ENCODE measurements around the gene BTNL2. TPM values are rescaled to one million over a fixed set of nuclear protein-coding genes. Genes with fewer than 3 reads are reported as not detected.
"Not testable (repeated sequence)": the region's sequence is repeated elsewhere in the genome, so short reads cannot be mapped to it uniquely, and the experiment has no call there.

The BTNL2 gene
- total and polyA plus RNA-seq, 10 donors = not detected

DNA sequence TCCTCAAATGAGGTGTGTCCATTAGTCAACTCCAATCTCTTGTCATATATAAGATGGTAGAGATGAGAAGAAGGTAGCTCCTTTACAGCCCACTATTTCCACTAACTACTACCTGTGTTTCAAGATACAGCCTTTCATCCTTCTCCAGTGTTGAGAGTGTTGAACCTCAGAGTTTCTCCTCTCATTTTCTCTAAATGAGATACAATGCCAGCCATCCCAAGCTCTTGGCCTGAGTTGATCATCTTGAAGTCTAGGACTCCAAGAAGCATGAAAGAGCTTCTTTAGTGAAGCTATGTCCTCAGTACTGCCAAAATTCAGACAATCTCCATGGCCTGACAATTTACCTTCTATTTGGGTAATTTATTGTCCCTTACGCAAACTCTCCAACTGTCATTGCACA lies 32.2 kb upstream of the BTNL2 start:
- H3K4me1 ChIP-seq = peaks cover 0 to 77% (median 45%) of the 10 kb centered on the region in 6 donors
- no peaks in the 10 kb centered on the region for H3K27me3 ChIP-seq (replicated peaks in 1 of 7)
- no peak for DNase-seq
- peaks cover 0 to 28% (median 18%) of the 10 kb centered on the region in 6 donors for H3K36me3 ChIP-seq
- H3K27ac ChIP-seq = peak overlapping the region; percentile 63 to 93 (median 90)
- WGBS, 5 donors = 50 to 71% (median 64%) methylated on average over 1 of the region's 1 CpG
- TF ChIP-seq, protein P1, sequence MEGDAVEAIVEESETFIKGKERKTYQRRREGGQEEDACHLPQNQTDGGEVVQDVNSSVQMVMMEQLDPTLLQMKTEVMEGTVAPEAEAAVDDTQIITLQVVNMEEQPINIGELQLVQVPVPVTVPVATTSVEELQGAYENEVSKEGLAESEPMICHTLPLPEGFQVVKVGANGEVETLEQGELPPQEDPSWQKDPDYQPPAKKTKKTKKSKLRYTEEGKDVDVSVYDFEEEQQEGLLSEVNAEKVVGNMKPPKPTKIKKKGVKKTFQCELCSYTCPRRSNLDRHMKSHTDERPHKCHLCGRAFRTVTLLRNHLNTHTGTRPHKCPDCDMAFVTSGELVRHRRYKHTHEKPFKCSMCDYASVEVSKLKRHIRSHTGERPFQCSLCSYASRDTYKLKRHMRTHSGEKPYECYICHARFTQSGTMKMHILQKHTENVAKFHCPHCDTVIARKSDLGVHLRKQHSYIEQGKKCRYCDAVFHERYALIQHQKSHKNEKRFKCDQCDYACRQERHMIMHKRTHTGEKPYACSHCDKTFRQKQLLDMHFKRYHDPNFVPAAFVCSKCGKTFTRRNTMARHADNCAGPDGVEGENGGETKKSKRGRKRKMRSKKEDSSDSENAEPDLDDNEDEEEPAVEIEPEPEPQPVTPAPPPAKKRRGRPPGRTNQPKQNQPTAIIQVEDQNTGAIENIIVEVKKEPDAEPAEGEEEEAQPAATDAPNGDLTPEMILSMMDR (IDR thresholded peaks at IDR 0.05 in 8 of 11, conservative IDR thresholded peaks at IDR 0.05 in 3 of 11) = no peak
- no peak for TF ChIP-seq POLR2A (IDR thresholded peaks at IDR 0.05)
- TF ChIP-seq POLR2AphosphoS5 (IDR thresholded peaks at IDR 0.05) = no peak
- intact Hi-C loops (cut with DNase I; ENCODE audit: low total_unique reads) = no loop called here
- no peaks in the 10 kb centered on the region for H3K9me3 ChIP-seq
- peak overlapping the region in 4 of 8 donors; percentile 49 to 73 (median 58) for H3K4me3 ChIP-seq

DNA sequence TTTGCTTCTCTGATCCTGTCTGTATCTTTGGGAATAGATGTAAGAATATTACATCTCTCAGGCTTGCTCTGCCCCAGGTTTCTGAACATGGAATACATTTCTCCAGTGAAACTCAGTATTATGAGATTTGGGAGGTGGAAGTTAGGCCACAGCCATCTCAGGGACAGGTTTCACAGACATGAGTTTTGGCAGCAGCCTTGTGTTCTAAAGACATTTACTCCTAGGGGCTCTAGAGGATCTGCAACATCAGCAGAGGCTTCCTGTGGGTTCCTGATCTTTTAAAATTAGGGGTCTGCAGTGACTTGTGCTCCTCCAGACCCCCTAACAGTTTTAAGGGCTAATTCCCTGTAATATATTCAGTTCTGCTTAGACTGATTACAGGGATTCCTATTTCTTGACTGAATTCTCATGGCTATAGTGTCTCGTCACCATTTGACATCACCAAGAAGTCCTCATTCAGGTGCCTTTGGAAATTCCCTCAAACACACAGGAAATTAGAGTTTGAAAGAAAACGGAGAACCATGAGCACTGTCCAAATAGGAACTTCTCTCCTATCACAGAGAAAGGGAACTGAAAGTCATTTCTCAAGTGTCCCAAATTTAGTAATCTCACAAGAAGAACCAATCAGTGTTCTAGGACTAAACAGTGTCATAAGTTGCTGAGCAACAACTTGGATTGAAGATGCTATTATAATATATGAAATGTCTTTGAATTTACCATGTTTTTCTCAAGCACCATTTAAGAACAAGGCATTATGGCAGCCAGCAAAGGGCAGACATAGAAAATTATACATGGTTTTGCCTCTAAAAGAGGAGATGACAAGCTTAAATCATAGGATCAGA lies 30.2 kb upstream of the BTNL2 start:
- DNase-seq = no peak
- intact Hi-C loops (cut with DNase I; ENCODE audit: low total_unique reads) = no loop called here
- Histone ChIP-seq H3K27ac (peak overlapping the region; percentile 63 to 93 (median 90)), H3K4me1 (peaks cover 0 to 58% (median 28%) of the 10 kb centered on the region in 6 donors), H3K4me3 (no peak overlapping the region), H3K36me3 (peaks cover 0 to 9% (median under 1%) of the 10 kb centered on the region in 6 donors), H3K9me3 (no peaks in the 10 kb centered on the region), H3K27me3 (replicated peaks in 1 of 7) (no peaks in the 10 kb centered on the region)
- WGBS, 5 donors = 16 to 31% (median 23%) methylated on average over 2 of the region's 2 CpGs
- TF ChIP-seq, protein P1 (IDR thresholded peaks at IDR 0.05 in 8 of 11, conservative IDR thresholded peaks at IDR 0.05 in 3 of 11) = no peak
- TF ChIP-seq POLR2AphosphoS5 (IDR thresholded peaks at IDR 0.05) (peak in 1 of 3 donors; percentile 65), POLR2A (IDR thresholded peaks at IDR 0.05) (peak in 2 of 3 donors; percentile 25 to 73)

DNA sequence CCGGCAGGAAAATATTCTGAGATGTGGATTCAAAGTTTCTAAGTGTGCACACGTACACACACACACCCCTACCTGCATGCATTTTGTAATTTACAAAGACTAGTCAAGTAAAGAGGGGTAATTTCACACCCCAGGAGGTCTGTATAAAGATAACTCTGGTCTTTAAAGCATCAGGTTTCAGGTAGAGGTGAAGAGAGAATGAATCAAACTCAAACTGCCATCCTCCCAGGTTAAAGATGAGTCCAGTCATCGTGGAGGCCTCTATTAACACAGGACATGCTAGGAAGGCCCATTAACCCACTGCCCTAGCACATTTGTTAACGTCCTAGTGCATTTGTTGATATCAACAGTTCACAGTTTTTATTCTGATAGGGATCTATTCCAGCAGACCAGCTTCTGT lies 29.2 kb upstream of the BTNL2 start:
- Histone ChIP-seq H3K4me3 (no peak overlapping the region), H3K27me3 (replicated peaks in 1 of 7) (no peaks in the 10 kb centered on the region), H3K27ac (peak overlapping the region; percentile 23 to 93 (median 90)), H3K4me1 (peaks cover 0 to 48% (median 19%) of the 10 kb centered on the region in 6 donors), H3K9me3 (no peaks in the 10 kb centered on the region), H3K36me3 (no peaks in the 10 kb centered on the region)
- 66 to 87% (median 70%) methylated on average over 4 of the region's 4 CpGs for WGBS, 5 donors
- intact Hi-C loops (cut with DNase I; ENCODE audit: low total_unique reads) = no loop called here
- TF ChIP-seq POLR2AphosphoS5 (IDR thresholded peaks at IDR 0.05) (no peak), POLR2A (IDR thresholded peaks at IDR 0.05) (no peak)
- TF ChIP-seq, protein P1 (IDR thresholded peaks at IDR 0.05 in 8 of 11, conservative IDR thresholded peaks at IDR 0.05 in 3 of 11) = no peak
- DNase-seq = no peak

DNA sequence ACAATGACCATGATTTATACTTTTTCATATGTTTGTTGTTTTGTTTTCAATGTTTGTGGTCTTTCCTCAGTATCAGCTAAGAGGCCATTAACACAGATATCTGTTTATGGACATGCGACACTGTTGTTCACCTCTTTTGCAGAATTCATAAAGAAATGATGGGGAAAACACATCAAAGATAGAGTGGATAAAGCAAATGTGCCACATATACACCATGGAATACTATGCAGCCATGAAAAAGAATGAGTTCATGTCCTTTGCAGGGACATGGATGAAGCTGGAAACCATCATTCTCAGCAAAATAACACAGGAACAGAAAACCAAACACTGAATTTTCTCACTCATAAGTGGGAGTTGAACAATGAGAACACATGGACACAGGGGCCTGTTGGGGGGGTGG lies 27.0 kb upstream of the BTNL2 start:
- H3K27ac ChIP-seq; H3K4me3 ChIP-seq; H3K9me3 ChIP-seq; DNase-seq; intact Hi-C loops (cut with DNase I; ENCODE audit: low total_unique reads); H3K27me3 ChIP-seq (replicated peaks in 1 of 7); H3K36me3 ChIP-seq: not testable (repeated sequence)
- H3K4me1 ChIP-seq = peaks cover 0 to 26% (median 12%) of the 10 kb centered on the region in 6 donors
- 93 to 98% (median 97%) methylated on average over 1 of the region's 1 CpG for WGBS, 5 donors
